Activated effector memory CD4-positive, alpha-beta T cell treated with Interleukin-2 at 50 U/mL for 16 hours (primary cell): Measurements from ENCODE around the gene PLXDC2.

Source experiments
- DNase-seq: peaks from one replicate; pipeline ENCODE4 v3.0.0-alpha.2; 2020

Gene PLXDC2

DNA sequence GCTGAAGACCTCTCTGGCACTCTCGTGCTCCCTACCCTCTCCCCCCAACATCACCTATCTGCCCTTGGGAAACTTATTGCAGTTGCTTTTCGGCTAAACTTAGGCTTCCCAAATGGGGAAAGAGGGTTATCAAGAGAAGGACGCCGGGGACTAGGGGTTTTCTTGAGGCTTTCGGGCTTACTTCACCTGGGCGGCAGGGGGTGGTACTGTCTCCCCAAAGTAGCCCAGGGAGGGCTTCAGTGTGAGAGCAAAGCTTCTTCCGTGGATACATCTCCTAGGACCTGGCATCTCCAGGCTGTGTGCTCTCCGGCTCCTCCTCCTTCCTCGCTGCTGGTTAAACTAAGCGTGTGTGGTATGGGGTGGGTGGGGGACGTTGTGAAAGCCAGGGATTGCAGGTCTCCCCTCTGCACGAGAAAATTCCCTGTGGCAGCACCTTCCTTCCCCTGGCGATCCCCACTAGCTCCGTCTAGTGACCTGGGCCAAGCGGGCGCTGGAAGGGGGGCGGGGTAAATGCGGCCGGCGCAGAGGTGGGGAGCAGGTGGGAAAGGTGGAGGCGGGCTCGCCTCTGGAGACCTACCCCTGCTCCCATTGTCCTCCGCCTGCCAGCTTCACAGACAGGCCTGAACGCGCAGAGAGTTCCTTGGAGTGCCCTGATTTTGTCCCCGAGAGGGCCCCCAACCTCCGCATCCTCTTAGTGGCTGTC is 1.1 kb downstream of the PLXDC2 start:
- no peak for DNase-seq

GRCh38 chr10:19818876-19819275 is 2.6 kb downstream of the PLXDC2 start:
- DNase-seq: no peak

DNA sequence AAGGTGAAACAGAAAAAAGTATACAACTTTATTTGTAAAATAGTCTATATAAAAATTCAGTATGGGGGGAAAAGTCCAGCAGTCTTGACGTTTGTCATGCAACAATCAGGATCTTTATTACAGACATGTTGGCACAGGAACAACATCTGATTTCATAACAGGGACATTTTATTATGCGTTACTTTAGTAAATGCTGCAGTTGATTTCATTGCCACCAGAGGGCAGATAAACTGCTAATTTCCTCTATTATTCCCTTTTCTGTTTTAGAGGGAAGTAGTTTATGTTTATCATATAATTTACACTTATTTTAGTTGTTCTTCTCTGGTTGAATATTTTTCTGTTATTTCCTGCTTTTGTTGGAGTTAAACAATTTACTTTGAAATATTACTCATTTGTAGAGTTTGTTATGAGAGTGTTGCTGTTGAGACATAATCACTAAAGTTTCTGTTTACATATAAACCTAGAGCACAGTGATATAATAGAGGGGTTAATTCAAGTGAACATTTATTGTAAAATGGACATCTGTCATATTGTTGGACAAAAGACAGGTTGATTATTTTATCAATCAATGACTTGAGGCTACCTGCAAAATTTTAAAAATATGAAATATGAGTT is 3.3 kb downstream of the PLXDC2 start:
- no peak for DNase-seq

- no peak for DNase-seq
These were observed 8.4 kb downstream of the PLXDC2 start for GRCh38 chr10:19824381-19825342.

DNA sequence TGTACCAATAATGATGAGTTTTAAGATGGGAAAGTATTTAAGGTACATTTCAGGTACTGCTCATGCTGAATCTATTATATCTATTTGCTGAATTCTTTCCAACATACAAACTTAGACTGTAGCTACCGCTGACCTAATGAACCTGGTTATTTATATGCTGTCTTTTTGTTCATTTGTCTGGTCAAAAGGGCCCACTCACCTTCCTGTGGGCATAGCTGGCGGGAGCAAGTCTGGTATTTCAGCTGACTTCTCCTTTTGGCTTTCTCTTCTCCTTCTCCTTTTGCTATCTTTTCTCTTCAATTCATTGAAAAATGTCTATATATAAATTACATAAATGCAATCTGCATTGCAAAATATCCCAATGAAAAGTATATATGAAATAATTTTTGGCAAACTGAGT is 9.5 kb downstream of the PLXDC2 start:
- DNase-seq: no peak

DNA sequence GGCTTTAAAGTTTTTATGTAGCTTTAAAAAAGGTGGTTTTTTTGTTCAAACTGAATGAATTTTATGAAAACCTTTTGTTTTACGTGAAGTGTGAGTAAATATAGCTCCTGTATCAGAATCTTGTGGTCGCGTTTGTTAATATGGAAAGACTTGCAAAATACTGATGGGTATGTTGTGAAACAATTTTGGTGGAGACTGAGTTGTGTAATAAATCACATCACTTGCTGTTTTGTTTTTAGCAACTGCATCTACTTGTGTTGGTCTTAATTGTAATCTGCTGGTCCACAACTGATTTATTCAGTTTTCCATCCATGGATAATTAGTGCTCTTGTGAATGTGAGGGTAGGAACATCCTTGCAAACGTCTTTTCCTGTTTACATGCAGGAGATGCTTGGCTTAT is 10.5 kb downstream of the PLXDC2 start:
- DNase-seq: no peak

DNA sequence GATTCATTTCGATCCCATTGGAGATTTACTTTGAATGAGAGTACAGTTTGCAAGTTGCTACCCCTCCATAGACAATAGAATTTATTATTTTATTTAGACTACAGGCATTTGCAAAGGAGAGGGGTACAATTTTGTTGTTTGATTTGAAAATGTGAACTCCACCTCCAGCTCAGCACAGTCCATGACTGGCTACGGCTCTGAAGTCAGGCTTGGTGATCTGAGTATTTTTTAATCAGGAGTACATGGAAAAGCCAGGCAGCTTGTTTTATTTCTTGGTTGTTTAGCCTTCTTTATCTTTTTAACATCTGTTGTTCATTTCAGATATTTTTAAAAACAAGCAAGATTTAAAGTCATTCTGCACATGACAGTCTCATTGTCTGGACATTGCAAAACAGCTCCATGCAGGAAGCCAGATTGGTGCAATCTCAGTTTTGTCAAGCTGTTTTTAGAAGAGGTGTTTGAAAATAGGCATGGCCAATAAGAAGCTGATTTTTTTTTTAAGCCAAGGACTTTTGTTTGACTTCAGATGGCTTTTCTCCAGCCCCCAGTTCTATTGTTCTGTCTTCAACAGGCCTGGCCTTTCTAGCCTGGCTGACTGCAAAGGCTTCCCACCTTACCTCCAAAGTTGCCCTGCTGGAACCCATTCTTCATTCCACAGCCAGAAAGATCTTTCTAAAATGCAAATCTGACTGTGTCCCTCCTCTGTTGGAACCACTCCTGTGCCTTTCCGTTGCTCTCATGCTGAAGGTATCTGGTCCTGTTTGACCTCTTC is 12.2 kb downstream of the PLXDC2 start:
- no peak for DNase-seq

GRCh38 chr10:19832699-19833098 is 16.5 kb downstream of the PLXDC2 start:
- DNase-seq: no peak

DNA sequence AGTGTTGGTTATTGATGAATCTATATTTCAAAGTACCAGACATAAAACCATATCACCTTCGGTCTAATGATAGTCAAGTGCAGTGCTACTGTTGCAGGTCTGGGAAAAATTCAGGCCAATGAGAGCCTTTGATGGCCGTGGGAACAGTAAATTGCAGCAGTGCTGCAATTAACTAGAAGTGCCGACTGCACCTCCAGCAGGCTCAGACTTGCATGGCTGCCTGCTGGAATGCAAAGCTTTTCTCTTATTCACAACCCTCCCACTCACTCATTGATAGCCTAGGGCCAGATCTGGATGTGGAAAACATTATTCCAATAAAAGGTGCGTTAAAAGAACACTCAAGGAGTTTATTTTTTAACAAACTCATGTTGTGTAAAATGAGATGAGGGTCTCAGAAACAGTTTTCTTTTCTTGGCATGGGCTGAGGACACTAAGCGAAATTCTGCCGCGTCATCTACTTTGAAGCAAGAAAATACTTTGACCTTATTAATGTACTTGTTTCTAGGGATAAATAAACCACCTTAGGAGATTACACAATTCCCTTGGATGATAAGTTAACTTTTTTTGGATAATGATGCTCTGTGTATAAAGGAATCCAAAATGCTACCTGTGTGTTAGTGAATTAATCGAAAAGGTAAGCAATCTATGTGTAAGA is 17.1 kb downstream of the PLXDC2 start:
- DNase-seq: no peak

DNA sequence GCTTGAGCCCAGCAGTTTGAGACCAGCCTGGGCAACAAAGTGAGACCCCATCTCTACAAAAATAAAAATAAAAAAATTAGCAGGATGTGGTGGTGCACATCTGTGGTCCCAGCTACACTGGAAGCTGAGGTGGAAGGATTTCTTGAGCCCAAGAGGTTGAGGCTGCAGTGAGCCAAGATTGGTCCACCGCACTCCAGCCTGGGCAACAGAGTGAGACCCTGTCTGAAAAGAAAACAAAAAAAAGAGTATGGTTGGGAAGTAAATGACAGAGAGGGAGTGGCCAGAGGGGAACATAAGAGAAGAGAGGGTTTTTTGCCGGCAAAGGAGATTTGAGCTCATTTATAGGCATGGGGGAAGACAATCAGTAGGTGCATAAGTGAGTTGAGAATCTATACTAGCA is 19.7 kb downstream of the PLXDC2 start:
- DNase-seq: no peak

- DNase-seq: no peak
These were observed 22.9 kb downstream of the PLXDC2 start for GRCh38 chr10:19839090-19839489.

DNA sequence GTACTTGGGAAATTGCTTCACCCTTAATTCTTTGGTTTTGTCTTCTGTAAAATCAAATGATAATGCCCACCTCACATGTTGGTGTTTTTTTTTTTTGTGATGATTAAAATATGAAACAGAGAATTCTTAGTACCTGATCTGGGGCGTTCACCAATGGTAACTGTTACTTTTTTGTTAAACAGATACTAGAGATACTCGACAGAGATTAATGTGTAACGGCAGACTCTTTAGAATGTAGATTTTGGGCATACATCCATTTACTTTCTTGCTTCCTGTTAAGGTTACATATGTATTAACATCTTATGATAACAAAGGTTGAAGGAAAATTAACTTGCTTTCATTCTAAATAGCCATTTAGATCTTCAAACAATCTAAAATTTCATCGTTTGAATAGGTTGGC is 23.3 kb downstream of the PLXDC2 start:
- DNase-seq: no peak

DNA sequence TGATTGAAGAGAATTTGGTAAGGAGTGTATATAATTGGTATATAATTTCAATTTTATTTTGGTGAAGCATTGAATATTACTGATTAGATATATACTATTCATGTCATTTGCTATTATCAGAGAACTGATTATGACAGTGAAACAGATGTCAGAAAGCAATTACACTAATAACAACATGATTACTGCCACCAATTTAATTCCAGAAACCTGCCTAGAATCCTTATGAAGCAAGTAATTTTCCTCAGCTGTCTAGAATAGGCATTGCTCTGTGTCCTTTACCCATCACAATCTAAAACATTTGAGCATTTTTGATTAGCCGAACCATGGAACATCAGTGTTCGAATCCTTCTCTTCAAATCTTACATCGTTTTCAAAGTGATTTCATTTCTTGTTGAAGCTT is 24.5 kb downstream of the PLXDC2 start:
- no peak for DNase-seq

GRCh38 chr10:19843487-19843886 is 27.3 kb downstream of the PLXDC2 start:
- no peak for DNase-seq

DNA sequence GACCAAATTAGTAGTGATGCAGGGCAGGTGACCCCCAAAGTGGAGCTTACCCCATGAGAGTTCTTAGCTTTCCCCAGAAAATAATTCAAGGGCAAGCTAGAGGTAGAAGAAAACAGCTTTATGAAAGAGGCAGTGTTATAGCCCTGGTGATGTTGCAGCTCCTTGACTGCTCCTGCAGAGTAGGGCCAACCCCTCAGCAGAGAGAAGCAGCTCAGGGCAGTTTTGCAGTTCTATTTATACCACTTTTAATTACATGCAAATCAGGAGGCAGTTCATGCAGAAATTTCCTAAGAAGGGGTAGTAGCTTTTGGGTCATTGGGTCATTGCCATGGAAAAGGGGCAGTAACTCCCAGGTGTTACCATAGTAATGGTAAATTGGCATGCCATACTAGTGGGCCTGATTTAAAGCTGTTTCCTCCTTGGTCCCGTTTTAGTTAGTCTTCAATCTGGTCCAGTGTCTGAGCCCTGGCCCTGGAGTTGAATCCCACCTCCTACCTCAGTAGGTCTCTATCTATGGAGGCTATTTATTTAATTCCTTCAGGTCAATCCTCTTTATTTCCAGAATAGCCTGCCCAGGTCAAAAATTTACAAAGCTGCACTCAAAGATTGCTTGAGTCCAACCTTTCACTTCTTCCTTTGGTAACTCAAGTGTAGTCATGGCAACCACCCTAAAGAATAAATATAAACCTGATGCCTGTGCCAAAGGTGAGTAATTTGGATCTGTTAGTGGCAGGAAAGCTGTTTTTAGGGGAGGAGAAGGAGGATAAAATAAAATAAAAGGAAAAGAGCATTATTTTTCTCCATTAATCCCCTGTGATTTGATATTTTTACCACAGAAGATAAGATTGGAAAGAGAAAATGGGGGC is 29.5 kb downstream of the PLXDC2 start:
- DNase-seq: no peak

DNA sequence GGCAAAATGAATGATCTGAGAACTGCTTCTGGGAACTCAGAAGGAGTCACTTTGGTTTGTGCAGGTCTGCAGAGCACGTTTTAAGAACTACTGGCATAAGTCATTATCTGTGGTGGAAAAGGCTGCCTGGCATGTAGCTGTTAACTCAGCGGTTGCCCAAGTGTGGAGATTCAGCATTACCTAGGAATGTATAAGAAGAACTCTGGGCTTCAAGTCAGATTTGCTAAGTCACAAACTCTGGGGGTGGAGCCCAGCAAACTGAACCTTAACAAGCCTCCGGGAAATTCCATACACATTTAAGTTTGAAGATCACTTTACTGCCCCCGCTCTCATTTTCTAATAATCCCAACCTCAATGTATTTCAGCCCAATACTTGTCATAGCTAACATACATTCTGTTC is 31.1 kb downstream of the PLXDC2 start:
- DNase-seq: no peak

DNA sequence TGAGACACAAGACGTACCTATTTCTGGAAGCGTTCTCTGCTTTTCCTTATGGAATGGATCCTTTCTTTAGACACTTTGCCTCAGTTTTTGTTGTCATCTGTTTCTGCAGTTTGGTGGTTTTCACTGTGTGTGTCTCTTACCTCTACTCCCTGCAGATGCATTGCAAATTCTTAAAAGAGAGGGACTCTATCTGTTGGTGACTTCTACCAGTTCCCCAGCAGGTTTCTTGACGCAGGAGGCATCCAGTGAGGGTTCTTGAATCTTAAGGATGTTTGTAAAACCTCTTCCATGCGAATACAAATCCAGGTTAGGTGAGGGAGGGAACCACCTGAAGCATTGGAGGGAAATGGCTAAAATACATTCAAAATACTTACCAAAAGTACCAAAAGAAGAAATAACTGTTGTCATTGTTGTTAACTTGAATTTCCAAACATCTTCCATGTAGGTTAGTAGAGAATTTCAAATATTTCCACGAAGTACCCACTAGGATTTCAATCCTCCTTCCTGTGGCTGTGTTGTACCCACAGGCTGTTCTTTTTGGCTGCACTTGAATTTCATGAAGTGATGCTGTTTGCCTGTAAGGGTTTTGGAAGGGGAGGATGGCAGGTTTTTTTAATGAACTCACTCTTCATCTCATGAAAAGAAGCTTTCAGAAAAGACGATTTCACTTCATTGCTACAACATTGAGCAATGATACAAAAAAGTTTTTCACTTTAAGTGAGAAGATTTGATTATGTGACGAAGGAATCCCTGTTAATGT is 32.2 kb downstream of the PLXDC2 start:
- DNase-seq: no peak

- no peak for DNase-seq
These were observed 37.6 kb downstream of the PLXDC2 start for GRCh38 chr10:19853831-19854230.

DNA sequence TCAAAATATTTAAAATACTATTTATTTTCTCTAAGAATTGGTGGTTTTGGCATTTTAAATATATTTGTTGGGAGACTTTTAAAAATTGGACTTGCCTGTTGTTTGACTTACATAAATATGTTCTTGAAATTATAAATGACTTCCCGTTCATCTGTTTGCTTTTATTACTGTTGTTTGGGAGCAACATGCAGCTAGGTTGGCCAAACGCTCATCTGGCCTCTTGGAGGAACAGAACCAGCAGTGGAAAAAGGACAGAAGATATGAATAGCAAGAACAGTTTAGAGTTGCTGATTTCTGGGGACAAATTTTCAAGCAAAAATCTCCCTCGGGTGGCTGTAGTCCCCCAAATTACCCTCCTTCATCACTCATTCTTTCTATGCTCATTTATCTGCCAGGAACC is 41.6 kb downstream of the PLXDC2 start:
- DNase-seq: no peak

DNA sequence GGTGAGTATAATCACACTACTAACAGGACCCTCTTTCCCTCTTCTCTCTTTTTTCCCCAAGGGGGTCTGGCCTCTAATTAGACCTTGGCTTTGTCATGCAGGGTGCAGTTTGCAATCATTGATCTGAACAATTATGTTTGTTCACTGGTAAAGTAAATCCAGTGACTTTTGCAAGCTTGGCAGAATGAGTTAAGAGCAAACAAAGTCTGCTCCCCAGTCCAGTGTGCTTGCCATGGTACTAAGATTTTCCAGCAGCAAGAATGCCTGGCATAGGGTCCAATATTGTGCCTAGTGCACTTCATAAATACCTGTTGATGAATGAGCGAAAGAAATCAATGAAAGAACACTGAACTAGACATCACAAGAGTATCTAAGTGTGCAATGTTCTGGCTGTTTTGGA is 43.9 kb downstream of the PLXDC2 start:
- DNase-seq: no peak
